GM18519 (cell line): ENCODE data around the gene MRTFA.
"Not testable (repeated sequence)": the region's sequence is repeated elsewhere in the genome, so short reads cannot be mapped to it uniquely, and the experiment has no call there.

Experiments used
- ATAC-seq: cut with Tn5 transposase; IDR thresholded peaks from one replicate; pipeline ENCODE4 v1.9.1; 2021; ENCODE audit warnings: mild to moderate bottlenecking, moderate library complexity; ENCODE audit not compliant: unreplicated experiment, low FRiP score

Gene MRTFA

GRCh38 chr22:40602231-40602630 lies 34.3 kb downstream of the MRTFA start:
- ATAC-seq = no peak

DNA sequence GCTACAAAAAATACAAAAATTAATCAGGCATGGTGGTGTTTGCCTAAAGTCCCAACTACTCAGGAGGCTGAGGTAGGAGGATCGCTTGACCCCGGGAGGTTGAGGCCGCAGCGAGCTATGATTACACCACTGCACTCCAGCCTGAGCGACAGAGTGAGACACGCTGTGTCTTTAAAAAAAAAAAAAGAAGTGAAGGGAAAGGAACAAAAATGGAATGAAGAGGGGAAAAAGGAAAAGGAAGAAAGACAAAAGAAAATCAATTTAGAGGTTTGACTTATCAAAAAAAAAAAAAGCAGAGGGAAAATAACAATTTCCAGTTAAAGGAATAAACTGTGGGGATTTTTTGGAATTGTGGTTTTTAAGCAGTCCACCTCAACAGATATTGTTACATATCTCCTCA lies 36.8 kb downstream of the MRTFA start:
- no peak for ATAC-seq

DNA sequence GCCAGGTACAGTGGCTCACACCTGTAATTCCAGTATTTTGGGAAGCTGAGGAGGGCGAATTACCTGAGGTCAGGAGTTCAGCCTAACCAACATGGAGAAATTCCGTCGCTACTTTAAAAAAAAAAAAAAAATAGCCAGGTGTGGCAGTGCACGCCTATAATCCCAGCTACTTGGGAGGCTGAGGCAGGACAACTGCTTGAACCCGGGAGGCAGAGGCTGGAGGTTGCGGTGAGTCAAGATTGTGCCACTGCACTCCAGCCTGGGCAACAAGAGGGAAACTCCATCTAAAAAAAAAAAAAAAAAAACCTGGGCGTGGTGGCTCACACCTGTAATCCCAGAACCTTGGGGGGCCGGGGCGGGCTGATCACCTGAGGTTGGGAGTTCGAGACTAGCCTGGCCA lies 37.8 kb downstream of the MRTFA start:
- not testable (repeated sequence) for ATAC-seq

- ATAC-seq = no peak
Measured at GRCh38 chr22:40597526-40598430, 38.7 kb downstream of the MRTFA start.

GRCh38 chr22:40595497-40596234 lies 40.9 kb downstream of the MRTFA start:
- ATAC-seq = no peak

GRCh38 chr22:40594924-40595323 lies 41.6 kb downstream of the MRTFA start:
- no peak for ATAC-seq

DNA sequence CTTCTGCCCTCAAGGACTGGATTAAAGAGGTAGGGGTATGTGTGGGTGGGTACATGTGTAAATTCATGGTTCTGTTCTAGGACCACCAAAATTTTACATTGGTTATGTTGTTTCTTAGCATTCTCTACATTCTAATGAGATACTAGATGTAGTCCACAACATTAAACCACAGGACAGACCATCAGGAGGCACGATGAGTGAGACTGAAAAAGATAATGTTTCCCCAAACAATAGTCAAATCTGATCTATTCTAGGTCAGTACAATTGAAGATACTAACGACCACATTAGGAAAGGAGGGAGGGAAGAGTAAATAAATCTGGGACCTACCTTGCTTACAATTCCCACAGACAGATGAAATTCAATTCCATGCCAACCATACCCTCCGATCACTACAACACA lies 42.2 kb downstream of the MRTFA start:
- ATAC-seq = no peak

GRCh38 chr22:40593460-40594273 lies 42.9 kb downstream of the MRTFA start:
- ATAC-seq = no peak

DNA sequence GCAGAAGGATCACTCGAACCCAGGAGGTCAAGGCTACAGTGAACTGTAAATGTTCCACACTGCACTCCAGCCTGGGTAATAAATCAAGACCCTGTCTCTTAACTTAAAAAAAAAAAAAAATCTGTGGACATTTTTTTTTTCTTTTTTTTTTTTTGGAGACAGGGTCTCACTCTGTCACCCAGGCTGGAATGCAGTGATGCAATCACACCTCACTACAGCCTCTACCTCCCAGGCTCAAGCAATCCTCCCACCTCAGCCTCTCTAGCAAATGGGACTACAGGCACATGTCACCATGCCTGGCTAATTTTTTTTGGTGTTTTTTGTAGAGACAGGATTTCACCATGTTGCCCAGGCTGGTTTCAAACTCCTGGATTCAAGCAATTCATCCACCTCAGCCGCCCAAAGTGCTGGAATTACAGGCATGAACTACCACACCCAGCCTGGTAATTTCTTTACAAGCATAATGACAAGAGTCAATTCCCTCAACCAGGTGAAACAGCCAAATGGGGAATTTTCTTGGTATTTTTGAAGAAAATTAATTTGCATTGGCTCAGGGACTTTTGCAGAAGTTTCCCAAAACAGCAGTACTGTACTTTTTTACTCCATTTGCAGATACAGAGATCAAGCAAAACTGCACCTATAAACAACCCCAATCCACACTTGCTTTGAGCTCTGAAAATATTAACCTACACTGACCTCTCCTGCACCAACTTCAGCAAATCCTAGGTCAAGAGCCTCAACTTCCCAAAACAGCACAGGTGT lies 44.0 kb downstream of the MRTFA start:
- no peak for ATAC-seq

GRCh38 chr22:40588726-40589125 lies 47.8 kb downstream of the MRTFA start:
- ATAC-seq = no peak

DNA sequence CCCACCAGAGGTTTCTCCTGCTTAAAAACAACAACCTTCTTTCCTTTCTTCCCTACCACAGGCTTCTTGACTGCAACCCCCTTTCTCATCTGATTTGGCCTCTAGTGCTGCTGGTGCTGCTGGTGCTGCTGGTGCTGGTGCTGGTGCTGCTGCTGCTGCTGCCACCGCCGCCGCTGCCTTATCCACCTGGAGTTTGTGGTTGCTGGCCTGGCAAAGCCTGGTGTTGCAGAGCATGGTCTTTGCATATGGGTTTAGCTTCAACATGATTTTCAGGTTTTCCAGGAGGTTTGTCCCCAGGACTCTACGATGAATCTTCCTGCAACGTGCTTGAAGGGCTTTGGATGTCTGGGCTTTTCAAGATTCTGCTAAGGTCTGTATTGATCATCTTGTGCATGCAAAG lies 49.7 kb downstream of the MRTFA start:
- ATAC-seq = no peak

- no peak for ATAC-seq
Measured at GRCh38 chr22:40585310-40585751, 51.2 kb downstream of the MRTFA start.

- not testable (repeated sequence) for ATAC-seq
Measured at GRCh38 chr22:40584766-40585165, 51.8 kb downstream of the MRTFA start.

DNA sequence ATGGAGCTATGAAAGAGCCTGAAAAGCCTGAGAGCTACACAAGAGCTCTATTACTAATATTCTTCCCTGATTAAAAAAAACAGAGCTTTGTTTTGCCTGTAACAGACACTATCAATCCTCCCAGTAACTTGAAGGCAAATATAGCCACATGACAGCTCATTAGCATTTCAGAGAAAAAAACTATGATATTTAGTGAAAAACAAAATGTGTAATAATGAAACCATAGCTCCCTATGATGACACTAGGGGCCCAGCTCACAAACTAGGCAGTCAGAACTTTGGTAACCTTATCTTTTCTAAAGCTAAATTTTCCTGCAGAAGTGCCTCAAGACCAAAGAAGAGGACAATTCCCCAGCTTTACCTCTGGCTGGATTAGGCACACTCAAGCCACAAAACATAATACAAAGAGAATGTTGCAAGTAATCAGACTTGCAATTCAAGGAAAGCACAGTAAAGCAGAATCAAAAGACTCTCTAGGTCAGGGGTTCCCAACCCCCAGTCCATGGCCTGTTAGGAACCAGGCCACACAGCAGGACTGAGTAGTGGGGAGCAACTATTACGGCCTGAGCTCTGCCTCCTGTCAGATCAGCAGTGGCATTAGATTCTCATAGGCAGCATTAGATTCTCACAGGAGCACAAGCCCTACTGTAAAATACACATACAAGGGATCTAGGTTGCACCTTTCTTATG lies 53.3 kb downstream of the MRTFA start:
- ATAC-seq = no peak

GRCh38 chr22:40582063-40582462 lies 54.5 kb downstream of the MRTFA start:
- ATAC-seq = no peak

DNA sequence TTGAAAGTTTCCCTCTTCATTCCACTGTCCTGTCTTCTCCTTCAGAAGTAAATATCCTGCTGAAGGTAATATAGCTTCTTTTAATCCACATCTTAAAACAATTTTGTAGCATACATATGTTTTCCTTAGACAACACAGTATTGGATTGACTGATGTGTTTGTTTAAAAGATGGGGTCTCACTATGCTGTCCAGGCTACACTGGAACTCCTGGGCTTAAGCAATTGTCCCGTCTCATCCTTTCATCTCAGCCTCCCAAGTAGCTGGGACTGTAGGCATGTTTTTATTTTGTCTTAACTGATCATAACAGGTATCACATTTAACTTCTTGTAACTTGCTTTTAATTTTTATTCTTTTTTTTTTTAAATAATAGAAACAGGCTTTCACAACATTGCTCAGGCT lies 55.9 kb downstream of the MRTFA start:
- no peak for ATAC-seq

GRCh38 chr22:40578171-40578570 lies 58.3 kb downstream of the MRTFA start:
- ATAC-seq = no peak

GRCh38 chr22:40572976-40573375 lies 63.5 kb downstream of the MRTFA start:
- ATAC-seq = no peak

GRCh38 chr22:40571887-40572286 lies 64.6 kb downstream of the MRTFA start:
- no peak for ATAC-seq
